Hepatocyte (in vitro differentiated cells): ENCODE results near the gene ZNF804B.

Source experiments
- CTCF ChIP-seq: fragments of 200-600 bp; sonication (generic); IDR thresholded peaks from 2 replicates; pipeline ENCODE4 v1.5.1; 2016; ENCODE audit warnings: antibody characterized with exemption, mild to moderate bottlenecking; ENCODE audit not compliant: poor library complexity
- EZH2 ChIP-seq: fragments of 200-600 bp; sonication (generic); IDR thresholded peaks from 2 replicates; pipeline ENCODE4 v1.6.1; 2016; ENCODE audit warnings: antibody characterized with exemption, mild to moderate bottlenecking, borderline replicate concordance
- EZH2phosphoT487 ChIP-seq: fragments of 200-600 bp; sonication (generic); IDR thresholded peaks from one replicate; pipeline ENCODE4 v1.6.1; 2018; ENCODE audit warnings: antibody characterized with exemption, mild to moderate bottlenecking, low read depth, moderate library complexity; ENCODE audit not compliant: unreplicated experiment, severe bottlenecking

GRCh38 chr7:89064831-89065230 is 305.3 kb downstream of the ZNF804B start:
- no peak for TF ChIP-seq CTCF
- no peak for TF ChIP-seq EZH2
- no peak for TF ChIP-seq EZH2phosphoT487
